ENCODE results near the gene EXOG. TPM values are rescaled to one million over a fixed set of nuclear protein-coding genes. Genes with fewer than 3 reads are reported as not detected.

Gene EXOG
- total RNA-seq, 1 experiment from 2014 or later = 13.7 TPM

GRCh38 chr3:38543586-38543985 lies 47.4 kb downstream of the EXOG start (continued):
- TF ChIP-seq JUN (CRISPR knock-in tag; IDR thresholded peaks at IDR 0.05) (no peak), HMGA2 (CRISPR knock-in tag; IDR thresholded peaks at IDR 0.05) (no peak), AR (CRISPR knock-in tag; IDR thresholded peaks at IDR 0.05) (no peak)

GRCh38 chr3:38544926-38545325 lies 48.8 kb downstream of the EXOG start:
- Mint-ChIP-seq H3K9me3 (no peaks in the 10 kb centered on the region), H3K27ac (no peak overlapping the region), H3K36me3 (peaks cover under 1% of the 10 kb centered on the region), H3K4me3 (no peak overlapping the region), H3K4me1 (peaks cover 14% of the 10 kb centered on the region), H3K27me3 (ENCODE audit: low read depth) (no peaks in the 10 kb centered on the region)
- ATAC-seq (no peak), DNase-seq (ENCODE audit: low spot score) (no peak)
- ChIA-PET CTCF (interaction anchor here (1.2 to 1.6 kb wide), 5 partner anchors 24 to 247 kb away, joined by 3 to 5 read pairs (median 4); no protein-coding TSS in a partner anchor), POLR2A (no interaction called here)
- no peak for TF ChIP-seq SMAD3 (CRISPR knock-in tag; IDR thresholded peaks at IDR 0.05; ENCODE audit: borderline replicate concordance)
- TF ChIP-seq IRF2 (CRISPR knock-in tag; IDR thresholded peaks at IDR 0.05; ENCODE audit: borderline replicate concordance, low read depth) = no peak
- no peak for TF ChIP-seq ZNF671 (CRISPR knock-in tag; IDR thresholded peaks at IDR 0.05)
- no peak for TF ChIP-seq ZNF532 (CRISPR knock-in tag; IDR thresholded peaks at IDR 0.05; ENCODE audit: borderline replicate concordance)
- no peak for TF ChIP-seq STAT6 (CRISPR knock-in tag; conservative IDR thresholded peaks at IDR 0.05; ENCODE audit: low read depth)
- TF ChIP-seq GRHL2 (CRISPR knock-in tag; IDR thresholded peaks at IDR 0.05; ENCODE audit: insufficient replicate concordance, severe bottlenecking) = no peak
- TF ChIP-seq E2F1 (CRISPR knock-in tag; IDR thresholded peaks at IDR 0.05) = no peak
- TF ChIP-seq NFYB (CRISPR knock-in tag; conservative IDR thresholded peaks at IDR 0.05; ENCODE audit: low read depth) = no peak
- no peak for TF ChIP-seq ZNF425 (CRISPR knock-in tag; conservative IDR thresholded peaks at IDR 0.05)
- no peak for TF ChIP-seq ERG (CRISPR knock-in tag; IDR thresholded peaks at IDR 0.05)
- TF ChIP-seq CTCF (IDR thresholded peaks at IDR 0.05) = no peak

All from WTC11 (cell line).